Epithelial cell of prostate (primary cell): Measurements from ENCODE around the gene FBRS.
"Not testable (repeated sequence)": the region's sequence is repeated elsewhere in the genome, so short reads cannot be mapped to it uniquely, and the experiment has no call there.

Source experiments
- DNase-seq: peaks from one replicate; pipeline ENCODE4 v3.0.0-alpha.2; 2011; ENCODE audit warnings: low read depth, low spot score
- H3K27ac ChIP-seq: fragments of 450-650 bp; 2 replicates; pipeline ENCODE4 v1.5.1; 2017; ENCODE audit warnings: mild to moderate bottlenecking

FBRS gene

GRCh38 chr16:30697264-30698138 is 39.3 kb downstream of the FBRS start:
- DNase-seq = peak; percentile 86
- H3K27ac ChIP-seq = peak overlapping the region; percentile 98

GRCh38 chr16:30698139-30698815 is 40.0 kb downstream of the FBRS start:
- peak; percentile 54 for DNase-seq
- H3K27ac ChIP-seq = peak overlapping the region; percentile 98

- H3K27ac ChIP-seq = peak within 1 kb of the TSS; percentile 98
- peak; percentile 33 for DNase-seq
Measured at GRCh38 chr16:30698816-30699614, 40.8 kb downstream of the FBRS start, which contains the start of gene SRCAP. Gene SRCAP, plus strand, starts transcription at chr16:30699171. Its CDS starts 1,654 bp downstream, at chr16:30700825.

GRCh38 chr16:30699615-30700099 is 41.4 kb downstream of the FBRS start:
- DNase-seq = no peak
- H3K27ac ChIP-seq = peak overlapping the region; percentile 98

GRCh38 chr16:30700491-30700890 is 42.3 kb downstream of the FBRS start:
- no peak for DNase-seq
- no peak overlapping the region for H3K27ac ChIP-seq

GRCh38 chr16:30700971-30701370 is 42.7 kb downstream of the FBRS start:
- H3K27ac ChIP-seq = no peak overlapping the region
- no peak for DNase-seq

- DNase-seq, H3K27ac ChIP-seq: not testable (repeated sequence)
Measured at GRCh38 chr16:30703071-30703470, 44.8 kb downstream of the FBRS start.

GRCh38 chr16:30703971-30704370 is 45.7 kb downstream of the FBRS start:
- no peak for DNase-seq
- no peak overlapping the region for H3K27ac ChIP-seq

- H3K27ac ChIP-seq = no peak overlapping the region
- no peak for DNase-seq
Measured at GRCh38 chr16:30706046-30706445, 47.8 kb downstream of the FBRS start.

GRCh38 chr16:30710971-30711370 is 52.7 kb downstream of the FBRS start:
- no peak overlapping the region for H3K27ac ChIP-seq
- no peak for DNase-seq

GRCh38 chr16:30711712-30712111 is 53.5 kb downstream of the FBRS start:
- no peak overlapping the region for H3K27ac ChIP-seq
- DNase-seq = no peak

- no peak for DNase-seq
- H3K27ac ChIP-seq = peak overlapping the region; percentile 59
Measured at GRCh38 chr16:30715750-30716445, 57.7 kb downstream of the FBRS start.

GRCh38 chr16:30720086-30720485 is 61.9 kb downstream of the FBRS start:
- DNase-seq = no peak
- H3K27ac ChIP-seq = no peak overlapping the region
